HepG2 (cell line): ENCODE measurements around the gene UBE3A. TPM values are rescaled to one million over a fixed set of nuclear protein-coding genes. Genes with fewer than 3 reads are reported as not detected.

Experiments used
- ATAC-seq: fragments of 200-7000 bp; cut with Tn5 transposase; 3 replicates; pipeline ENCODE4 v1.9.1; 2020; ENCODE audit warnings: mild to moderate bottlenecking, moderate library complexity
- BruUV-seq: library from RNA; stranded (reverse); fragments of 400-500 nt; replicated peaks from 2 replicates; lab custom pipeline; 2021; lab: Mats Ljungman, UMichigan
- CTCF ChIA-PET: fragments of 300-600 bp; formaldehyde crosslinking; extraction: SDS; loops from one replicate; lab custom pipeline; 2021; ENCODE audit warnings: low total read pairs, inconsistent platforms, low intra/inter-chr PET ratio; lab: Yijun Ruan, JAX
- POLR2A ChIA-PET: fragments of 350-600 bp; sonication (Branson Sonifier 250); formaldehyde crosslinking; loops from one replicate; lab custom pipeline; 2020; ENCODE audit warnings: antibody characterized with exemption, inconsistent platforms; lab: Yijun Ruan, JAX
- DNase-seq: peaks from one replicate; pipeline ENCODE4 v3.0.0-alpha.2; 2015; ENCODE audit warnings: low spot score
- FAIRE-seq: peaks from 3 replicates; lab custom pipeline; 2011; peaks lifted over from hg19 to GRCh38; lab: Jason Lieb, UNC
- H2AFZ ChIP-seq: one replicate; pipeline ENCODE4 v1.6.1; 2011; ENCODE audit warnings: low read length, inconsistent platforms
- H3K27ac ChIP-seq: fragments of 300-600 bp; 3 replicates; pipeline ENCODE4 v1.8.0; 2011; ENCODE audit warnings: mixed run types, mild to moderate bottlenecking, mixed read lengths, low read length, inconsistent platforms; ENCODE audit not compliant: insufficient read depth; ENCODE audit errors: extremely low read length
- H3K27me3 ChIP-seq, 2 experiments: fragments of 200-600 bp in 1 of 2; 2 replicates in 1 of 2; 3 replicates in 1 of 2; pipeline versions ENCODE4 v1.6.0 to v1.8.0; 2011; ENCODE audit warnings: low read length in 2 of 2, mild to moderate bottlenecking in 2 of 2, moderate library complexity in 2 of 2, inconsistent platforms in 1 of 2; ENCODE audit not compliant: insufficient read depth in 2 of 2, control insufficient read depth in 1 of 2
- H3K36me3 ChIP-seq, 2 experiments: fragments of 200-600 bp in 1 of 2; replicated peaks in 1 of 2; 2 replicates in 1 of 2; 3 replicates in 1 of 2; pipeline versions ENCODE4 v1.5.1 to v1.8.0; 2011; ENCODE audit warnings: low read length in 2 of 2, inconsistent platforms in 1 of 2; ENCODE audit not compliant: insufficient read depth in 2 of 2, control insufficient read depth in 1 of 2
- H3K4me1 ChIP-seq: 2 replicates; pipeline ENCODE4 v1.5.1; 2012; ENCODE audit warnings: low read length, inconsistent platforms; ENCODE audit not compliant: insufficient read depth
- H3K4me2 ChIP-seq: 2 replicates; pipeline ENCODE4 v1.6.0; 2011; ENCODE audit warnings: low read depth, low read length, inconsistent platforms
- H3K4me3 ChIP-seq, 3 experiments: fragments of 200-600 bp in 1 of 3; sonication (generic), shearing (Covaris generic) in 1 of 3; replicated peaks in 1 of 3; 2 replicates each; pipeline ENCODE4 v1.5.1; 2011 to 2016; ENCODE audit warnings: low read length in 3 of 3, inconsistent platforms in 2 of 3, low read depth in 2 of 3, mild to moderate bottlenecking in 2 of 3, control low read depth in 1 of 3, mixed read lengths in 1 of 3; ENCODE audit not compliant: insufficient read depth in 1 of 3
- H3K79me2 ChIP-seq: one replicate; pipeline ENCODE4 v1.6.1; 2011; ENCODE audit warnings: low read length, inconsistent platforms; ENCODE audit not compliant: insufficient read depth
- H3K9ac ChIP-seq: 2 replicates; pipeline ENCODE4 v1.6.0; 2011; ENCODE audit warnings: mild to moderate bottlenecking, low read depth, low read length, inconsistent platforms; ENCODE audit not compliant: insufficient read depth
- H3K9me3 ChIP-seq: 2 replicates; pipeline ENCODE4 v1.5.1; 2012; ENCODE audit warnings: mild to moderate bottlenecking, low read length
- H4K20me1 ChIP-seq: 2 replicates; pipeline ENCODE4 v1.6.0; 2011; ENCODE audit warnings: inconsistent platforms, mild to moderate bottlenecking, low read length, moderate library complexity; ENCODE audit not compliant: insufficient read depth
- ATM ChIP-seq: fragments of 450-650 bp; IDR thresholded peaks from 2 replicates; pipeline ENCODE4 v1.7.1; 2017; ENCODE audit warnings: mild to moderate bottlenecking, borderline replicate concordance
- GLMP ChIP-seq: sonication (generic); formaldehyde crosslinking; IDR thresholded peaks from 2 replicates; pipeline ENCODE4 v1.9.0; 2021; ENCODE audit warnings: missing genetic modification reagents, mild to moderate bottlenecking, borderline replicate concordance
- HNRNPH1 ChIP-seq: fragments of 200-400 bp; formaldehyde crosslinking; optimal IDR thresholded peaks from 2 replicates; pipeline ENCODE3; 2017; ENCODE audit warnings: mild to moderate bottlenecking, low read depth, low read length
- NR2F6 ChIP-seq, 2 experiments: IDR thresholded peaks; 2 replicates each; pipeline ENCODE4 v1.6.1; 2016; ENCODE audit warnings: antibody characterized with exemption in 1 of 2, mild to moderate bottlenecking in 1 of 2
- PAWR ChIP-seq: sonication (generic); formaldehyde crosslinking; IDR thresholded peaks from 2 replicates; pipeline ENCODE4 v1.4.0; 2020; ENCODE audit warnings: missing genetic modification reagents, mild to moderate bottlenecking, borderline replicate concordance
- SPEN ChIP-seq: sonication (generic); formaldehyde crosslinking; IDR thresholded peaks from 2 replicates; pipeline ENCODE4 v1.5.1; 2020; ENCODE audit warnings: low read depth, mild to moderate bottlenecking, missing genetic modification reagents
- TCF12 ChIP-seq, 2 experiments: fragments of 450-650 bp in 1 of 2; sonication (generic) in 1 of 2; formaldehyde crosslinking in 1 of 2; IDR thresholded peaks; 2 replicates each; pipeline versions ENCODE4 v1.6.1 to v1.8.0; 2017 to 2022; ENCODE audit warnings: antibody characterized with exemption in 1 of 2, mild to moderate bottlenecking in 1 of 2, missing genetic modification reagents in 1 of 2, moderate library complexity in 1 of 2
- THAP7 ChIP-seq: sonication (generic); formaldehyde crosslinking; IDR thresholded peaks from 2 replicates; pipeline ENCODE4 v1.8.1; 2023; ENCODE audit warnings: mild to moderate bottlenecking, missing genetic modification reagents
- ZBTB14 ChIP-seq: sonication (generic); formaldehyde crosslinking; IDR thresholded peaks from 2 replicates; pipeline ENCODE4 v1.4.0; 2020; ENCODE audit warnings: missing genetic modification reagents
- ZNF263 ChIP-seq: sonication (generic); formaldehyde crosslinking; IDR thresholded peaks from 2 replicates; pipeline ENCODE4 v1.4.0; 2020; ENCODE audit warnings: missing genetic modification reagents
- ZNF441 ChIP-seq: sonication (generic); formaldehyde crosslinking; IDR thresholded peaks from 2 replicates; pipeline ENCODE4 v1.7.0; 2021; ENCODE audit warnings: missing genetic modification reagents, borderline replicate concordance
- ZNF574 ChIP-seq: sonication (generic); formaldehyde crosslinking; IDR thresholded peaks from 2 replicates; pipeline ENCODE4 v1.4.0; 2020; ENCODE audit warnings: missing genetic modification reagents
- ZNF761 ChIP-seq: sonication (generic); formaldehyde crosslinking; conservative IDR thresholded peaks from 2 replicates; pipeline ENCODE4 v1.4.0; 2020; ENCODE audit warnings: mild to moderate bottlenecking, missing genetic modification reagents
- ZNF782 ChIP-seq: sonication (generic); formaldehyde crosslinking; IDR thresholded peaks from 2 replicates; pipeline ENCODE4 v1.4.0; 2020; ENCODE audit warnings: missing genetic modification reagents, mild to moderate bottlenecking, borderline replicate concordance
- ZNF83 ChIP-seq: sonication (generic); formaldehyde crosslinking; IDR thresholded peaks from 2 replicates; pipeline ENCODE4 v1.4.0; 2020; ENCODE audit warnings: missing genetic modification reagents, mild to moderate bottlenecking, borderline replicate concordance
- WGBS: methylation state at CpG from one replicate; pipeline ENCODE4 v1.1.6; 2017; ENCODE audit warnings: low lambda C conversion rate; 5-methylcytosine and 5-hydroxymethylcytosine counted together
- in situ Hi-C: cut with HindIII; loops from 2 replicates; pipeline ENCODE4 v1.10.0; 2017; ENCODE audit warnings: low pct_unique_long_range_greater_than_20kb; ENCODE audit not compliant: extremely low pct_ligation_motif_present
- intact Hi-C: fragments of 100-400 bp; cut with micrococcal nuclease; formaldehyde crosslinking; loops from one replicate; pipeline ENCODE4 v1.10.0; 2022; ENCODE audit not compliant: unreplicated experiment
- polyA plus RNA-seq, 8 experiments: library from polyadenylated mRNA; depleted of rRNA in 3 of 8; stranded (reverse) in 7 of 8; unstranded in 1 of 8; fragments of >200 nt; fragmentation: Illumina TruSeq in 4 of 8; extraction: Trizol in 4 of 8; gene quantifications; 2 replicates each; pipeline versions ENCODE4 v1.2.1 to v1.2.3, GENCODE V29; 2011 to 2016; ENCODE audit warnings: low read depth in 4 of 8, missing spikeins in 1 of 8, mixed read lengths in 1 of 8; ENCODE audit not compliant: insufficient read depth in 1 of 8
- total RNA-seq, 5 experiments: library from RNA; depleted of rRNA; stranded (reverse); fragments of >200 nt; fragmentation: Illumina TruSeq; extraction: Trizol; gene quantifications; 2 replicates each; pipeline ENCODE4 v1.2.3, GENCODE V29; 2016; ENCODE audit warnings: low read depth in 1 of 5

UBE3A gene
- total and polyA plus RNA-seq, 2 of the 13 experiments (the other 11 are each of a cell fraction or from before 2014, with no cell fraction given), result 17.3 to 80.5 TPM

- TF ChIP-seq ZNF441 (CRISPR knock-in tag), result no peak
- TF ChIP-seq GLMP (CRISPR knock-in tag), result no peak
- TF ChIP-seq SPEN, result no peak
- no peak for TF ChIP-seq ZNF574 (CRISPR knock-in tag)
- TF ChIP-seq ZNF263 (CRISPR knock-in tag), result no peak
- TF ChIP-seq ZNF782 (CRISPR knock-in tag), result no peak
- TF ChIP-seq PAWR (CRISPR knock-in tag), result no peak
- no peak for TF ChIP-seq ATM
Observed at GRCh38 chr15:25455226-25455625, 16.4 kb upstream of the UBE3A start (continued).

GRCh38 chr15:25454771-25455170 lies 15.9 kb upstream of the UBE3A start:
- Histone ChIP-seq H2AFZ (no peak overlapping the region), H3K4me1 (no peaks in the 10 kb centered on the region), H3K4me2 (no peak overlapping the region), H3K27me3 (no peaks in the 10 kb centered on the region), H3K79me2 (no peaks in the 10 kb centered on the region), H3K27ac (no peak overlapping the region), H4K20me1 (no peaks in the 10 kb centered on the region), H3K4me3 (no peak overlapping the region), H3K9me3 (peaks cover 16% of the 10 kb centered on the region; the same call in 1 of the 2 replicates), H3K9ac (no peak overlapping the region), H3K36me3 (no peaks in the 10 kb centered on the region)
- WGBS, result 21% methylated on average over 2 of the region's 2 CpGs
- intact Hi-C loops, result no loop called here
- FAIRE-seq (no peak), ATAC-seq (no peak), DNase-seq (no peak)
- TF ChIP-seq ZNF761 (no peak), TCF12 (IDR thresholded peaks at IDR 0.05) (no peak), TCF12 (CRISPR knock-in tag; IDR thresholded peaks at IDR 0.05) (no peak), THAP7 (CRISPR knock-in tag) (no peak), ZNF83 (CRISPR knock-in tag) (no peak), NR2F6 (IDR thresholded peaks at IDR 0.05) (no peak), NR2F6 (CRISPR knock-in tag; IDR thresholded peaks at IDR 0.05) (no peak), ZBTB14 (no peak), HNRNPH1 (no peak)
- ChIA-PET CTCF (no interaction called here), POLR2A (no interaction called here)
- no TSS peak for BruUV-seq
- in situ Hi-C loops, result no loop called here
